SK-N-SH treated with all-trans-retinoic acid at 6 μM for 48 hours (cell line): ENCODE results near the gene FABP3.

Source experiments
- ESRRG ChIP-seq: fragments of 250-450 bp; sonication (Bioruptor Pico); IDR thresholded peaks from 2 replicates; pipeline ENCODE4 v1.6.1; 2021; ENCODE audit warnings: mild to moderate bottlenecking
- ISL1 ChIP-seq: fragments of 250-450 bp; sonication (Bioruptor Pico); IDR thresholded peaks from 2 replicates; pipeline ENCODE4 v2.1.2; 2022; ENCODE audit warnings: mild to moderate bottlenecking, moderate library complexity
- PPARA ChIP-seq: fragments of 250-450 bp; sonication (Bioruptor Pico); IDR thresholded peaks from 2 replicates; pipeline ENCODE4 v1.5.0; 2020; ENCODE audit warnings: mild to moderate bottlenecking, borderline replicate concordance
- RARB ChIP-seq: fragments of 250-450 bp; sonication (Bioruptor Pico); IDR thresholded peaks from 2 replicates; pipeline ENCODE4 v1.8.0; 2021; ENCODE audit warnings: mild to moderate bottlenecking, moderate library complexity
- ZFP3 ChIP-seq: fragments of 250-450 bp; sonication (Bioruptor Pico); IDR thresholded peaks from 2 replicates; pipeline ENCODE4 v1.5.0; 2020; ENCODE audit warnings: mild to moderate bottlenecking, moderate library complexity
- ZFP30 ChIP-seq: fragments of 450-650 bp; formaldehyde crosslinking; IDR thresholded peaks from 2 replicates; pipeline ENCODE4 v1.5.0; 2022; ENCODE audit warnings: mild to moderate bottlenecking, moderate library complexity
- ZNF565 ChIP-seq: fragments of 450-650 bp; formaldehyde crosslinking; conservative IDR thresholded peaks from 2 replicates; pipeline ENCODE4 v1.5.0; 2020; ENCODE audit warnings: low read depth, mild to moderate bottlenecking, moderate library complexity
- ZNF70 ChIP-seq: fragments of 450-650 bp; formaldehyde crosslinking; IDR thresholded peaks from 2 replicates; pipeline ENCODE4 v1.5.0; 2020; ENCODE audit warnings: mild to moderate bottlenecking, moderate library complexity
- TF ChIP-seq, protein P1 (sequence below): fragments of 250-450 bp; sonication (Bioruptor Pico); IDR thresholded peaks from 2 replicates; pipeline ENCODE4 v1.5.1; 2020; ENCODE audit warnings: low read depth, mild to moderate bottlenecking, moderate library complexity
- TF ChIP-seq, protein P2 (sequence below): fragments of 250-450 bp; sonication (Bioruptor Pico); IDR thresholded peaks from 2 replicates; pipeline ENCODE4 v1.8.0; 2020; ENCODE audit warnings: mild to moderate bottlenecking, moderate library complexity, borderline replicate concordance

DNA sequence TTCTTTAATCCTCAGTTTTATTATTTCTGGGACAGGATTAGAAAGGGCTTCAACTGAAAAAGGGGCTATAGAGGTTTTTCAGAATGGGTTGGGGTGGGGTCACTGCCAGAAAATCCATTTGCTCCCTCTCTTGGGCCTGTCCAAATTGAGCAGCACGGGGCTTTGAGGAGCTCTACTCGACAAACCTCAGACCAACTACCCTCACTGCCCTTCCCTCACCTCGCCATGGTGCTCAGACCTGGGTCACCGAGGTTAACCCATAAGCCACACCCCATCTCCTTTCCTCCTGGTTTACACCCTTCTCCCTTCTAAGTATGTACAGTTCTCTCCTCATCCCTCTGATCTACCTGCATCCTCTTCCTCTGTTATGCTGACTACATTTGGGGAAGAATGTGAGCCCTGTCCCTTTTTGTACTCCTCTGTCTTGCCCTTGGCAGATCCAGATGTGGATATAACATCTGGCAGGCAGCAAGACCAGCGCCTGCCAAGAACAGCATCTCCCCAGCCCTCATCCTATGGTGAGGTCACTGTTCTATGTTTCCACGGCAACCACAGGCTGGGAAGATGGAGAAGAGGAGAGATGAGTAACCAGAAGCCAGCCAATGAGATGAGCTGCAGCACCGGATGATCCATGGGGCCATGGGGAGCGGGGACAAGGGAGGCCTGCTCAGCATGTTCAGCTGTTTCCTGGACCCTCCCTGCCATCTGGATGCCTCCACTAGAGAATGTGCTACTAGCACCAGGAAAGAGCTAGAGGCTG is 3.7 kb upstream of the FABP3 start:
- TF ChIP-seq ZFP3 (no peak), RARB (CRISPR knock-in tag) (no peak), ISL1 (CRISPR knock-in tag) (no peak), ZNF70 (no peak), ZNF565 (CRISPR knock-in tag) (no peak), ZFP30 (no peak), ESRRG (CRISPR knock-in tag) (no peak), PPARA (CRISPR knock-in tag) (no peak)
- TF ChIP-seq, protein P1, sequence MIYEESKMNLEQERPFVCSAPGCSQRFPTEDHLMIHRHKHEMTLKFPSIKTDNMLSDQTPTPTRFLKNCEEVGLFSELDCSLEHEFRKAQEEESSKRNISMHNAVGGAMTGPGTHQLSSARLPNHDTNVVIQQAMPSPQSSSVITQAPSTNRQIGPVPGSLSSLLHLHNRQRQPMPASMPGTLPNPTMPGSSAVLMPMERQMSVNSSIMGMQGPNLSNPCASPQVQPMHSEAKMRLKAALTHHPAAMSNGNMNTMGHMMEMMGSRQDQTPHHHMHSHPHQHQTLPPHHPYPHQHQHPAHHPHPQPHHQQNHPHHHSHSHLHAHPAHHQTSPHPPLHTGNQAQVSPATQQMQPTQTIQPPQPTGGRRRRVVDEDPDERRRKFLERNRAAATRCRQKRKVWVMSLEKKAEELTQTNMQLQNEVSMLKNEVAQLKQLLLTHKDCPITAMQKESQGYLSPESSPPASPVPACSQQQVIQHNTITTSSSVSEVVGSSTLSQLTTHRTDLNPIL (CRISPR knock-in tag) = no peak
- TF ChIP-seq, protein P2, sequence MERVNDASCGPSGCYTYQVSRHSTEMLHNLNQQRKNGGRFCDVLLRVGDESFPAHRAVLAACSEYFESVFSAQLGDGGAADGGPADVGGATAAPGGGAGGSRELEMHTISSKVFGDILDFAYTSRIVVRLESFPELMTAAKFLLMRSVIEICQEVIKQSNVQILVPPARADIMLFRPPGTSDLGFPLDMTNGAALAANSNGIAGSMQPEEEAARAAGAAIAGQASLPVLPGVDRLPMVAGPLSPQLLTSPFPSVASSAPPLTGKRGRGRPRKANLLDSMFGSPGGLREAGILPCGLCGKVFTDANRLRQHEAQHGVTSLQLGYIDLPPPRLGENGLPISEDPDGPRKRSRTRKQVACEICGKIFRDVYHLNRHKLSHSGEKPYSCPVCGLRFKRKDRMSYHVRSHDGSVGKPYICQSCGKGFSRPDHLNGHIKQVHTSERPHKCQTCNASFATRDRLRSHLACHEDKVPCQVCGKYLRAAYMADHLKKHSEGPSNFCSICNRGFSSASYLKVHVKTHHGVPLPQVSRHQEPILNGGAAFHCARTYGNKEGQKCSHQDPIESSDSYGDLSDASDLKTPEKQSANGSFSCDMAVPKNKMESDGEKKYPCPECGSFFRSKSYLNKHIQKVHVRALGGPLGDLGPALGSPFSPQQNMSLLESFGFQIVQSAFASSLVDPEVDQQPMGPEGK (CRISPR knock-in tag) = no peak
